HL-60 (cell line): ENCODE data around the gene CLPTM1.
"Not testable (repeated sequence)": the region's sequence is repeated elsewhere in the genome, so short reads cannot be mapped to it uniquely, and the experiment has no call there.

Experiments used
- DNase-seq, 2 experiments: peaks; one replicate each; pipeline ENCODE4 v3.0.0-alpha.2; 2010 to 2020; ENCODE audit warnings: low read depth in 1 of 2, low spot score in 1 of 2
- H3K27ac ChIP-seq: fragments of 250-450 bp; sonication (Bioruptor Pico); replicated peaks from 2 replicates; pipeline ENCODE4 v1.5.1; 2020; ENCODE audit warnings: mild to moderate bottlenecking, moderate library complexity
- H3K27me3 ChIP-seq: fragments of 250-450 bp; sonication (Bioruptor Pico); 2 replicates; pipeline ENCODE4 v1.5.1; 2021; ENCODE audit warnings: mild to moderate bottlenecking, moderate library complexity; ENCODE audit not compliant: insufficient read depth, poor library complexity, severe bottlenecking
- H3K4me3 ChIP-seq: replicated peaks from 2 replicates; pipeline ENCODE4 v1.5.1; 2011; ENCODE audit warnings: mild to moderate bottlenecking, control low read depth, low read length; ENCODE audit not compliant: insufficient read depth
- GABPA ChIP-seq: IDR thresholded peaks from 2 replicates; pipeline ENCODE4 v1.6.1; 2012; ENCODE audit warnings: low read depth
- POLR2AphosphoS5 ChIP-seq: IDR thresholded peaks from 2 replicates; pipeline ENCODE4 v1.6.1; 2012; ENCODE audit warnings: low read depth
- SPI1 ChIP-seq: IDR thresholded peaks from 2 replicates; pipeline ENCODE4 v1.6.1; 2012; ENCODE audit warnings: low read depth, mild to moderate bottlenecking, borderline replicate concordance
- TF ChIP-seq, protein P1 (sequence below): IDR thresholded peaks from one replicate; pipeline ENCODE4 v1.5.1; 2011; ENCODE audit warnings: low read length, control low read depth, inconsistent platforms; ENCODE audit not compliant: insufficient read depth
- TF ChIP-seq, protein P2 (sequence below): IDR thresholded peaks from 2 replicates; pipeline ENCODE4 v1.6.1; 2012; ENCODE audit warnings: low read depth; ENCODE audit not compliant: insufficient replicate concordance

CLPTM1 gene

DNA sequence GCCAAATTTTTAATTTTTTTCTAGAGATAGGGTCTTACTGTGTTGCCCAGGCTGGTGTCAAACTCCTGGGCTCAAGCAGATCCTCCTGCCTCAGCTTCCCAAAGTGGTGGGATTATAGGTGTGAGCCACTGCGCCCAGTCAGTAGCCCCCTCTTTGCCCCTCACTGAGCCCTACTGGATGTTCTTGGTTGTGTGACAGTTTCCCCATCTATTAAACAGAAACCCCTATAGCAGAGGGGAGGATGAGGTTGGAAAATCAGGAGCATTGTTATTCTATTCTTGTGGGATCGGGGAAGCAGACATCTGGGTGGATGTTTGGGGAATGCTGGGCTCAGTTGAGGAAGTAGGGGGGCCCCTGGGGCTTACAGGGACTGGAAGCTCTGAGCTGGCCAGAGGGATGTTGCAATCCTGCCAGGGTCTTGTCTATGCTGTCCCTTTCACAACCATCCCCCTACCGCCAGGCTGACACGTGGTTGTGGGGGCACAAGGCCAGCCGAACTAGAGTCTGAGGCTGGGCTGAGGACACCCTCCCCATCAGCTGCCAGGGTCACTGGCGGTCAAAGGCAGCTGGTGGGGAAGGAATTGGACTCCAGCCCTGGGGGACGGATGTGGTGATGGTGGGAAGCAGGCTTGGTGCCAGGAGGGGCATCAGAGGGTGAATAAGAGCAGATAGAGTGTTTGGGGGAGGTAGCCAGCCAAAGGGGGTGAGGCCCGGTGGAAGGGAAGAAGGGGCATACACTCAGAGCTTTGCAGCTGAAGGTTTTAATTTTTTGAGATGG, 29.9 kb upstream of the CLPTM1 start:
- 0 out of 2 replicates have a peak, but pooled peaks have one; percentile 29 for TF ChIP-seq POLR2AphosphoS5
- TF ChIP-seq, protein P1, sequence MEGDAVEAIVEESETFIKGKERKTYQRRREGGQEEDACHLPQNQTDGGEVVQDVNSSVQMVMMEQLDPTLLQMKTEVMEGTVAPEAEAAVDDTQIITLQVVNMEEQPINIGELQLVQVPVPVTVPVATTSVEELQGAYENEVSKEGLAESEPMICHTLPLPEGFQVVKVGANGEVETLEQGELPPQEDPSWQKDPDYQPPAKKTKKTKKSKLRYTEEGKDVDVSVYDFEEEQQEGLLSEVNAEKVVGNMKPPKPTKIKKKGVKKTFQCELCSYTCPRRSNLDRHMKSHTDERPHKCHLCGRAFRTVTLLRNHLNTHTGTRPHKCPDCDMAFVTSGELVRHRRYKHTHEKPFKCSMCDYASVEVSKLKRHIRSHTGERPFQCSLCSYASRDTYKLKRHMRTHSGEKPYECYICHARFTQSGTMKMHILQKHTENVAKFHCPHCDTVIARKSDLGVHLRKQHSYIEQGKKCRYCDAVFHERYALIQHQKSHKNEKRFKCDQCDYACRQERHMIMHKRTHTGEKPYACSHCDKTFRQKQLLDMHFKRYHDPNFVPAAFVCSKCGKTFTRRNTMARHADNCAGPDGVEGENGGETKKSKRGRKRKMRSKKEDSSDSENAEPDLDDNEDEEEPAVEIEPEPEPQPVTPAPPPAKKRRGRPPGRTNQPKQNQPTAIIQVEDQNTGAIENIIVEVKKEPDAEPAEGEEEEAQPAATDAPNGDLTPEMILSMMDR: no peak
- Histone ChIP-seq H3K4me3 (no peak overlapping the region), H3K27me3 (no peaks in the 10 kb centered on the region), H3K27ac (no peak overlapping the region; the same call in 1 of the 2 replicates)
- DNase-seq: peak; percentile 64 to 92

DNA sequence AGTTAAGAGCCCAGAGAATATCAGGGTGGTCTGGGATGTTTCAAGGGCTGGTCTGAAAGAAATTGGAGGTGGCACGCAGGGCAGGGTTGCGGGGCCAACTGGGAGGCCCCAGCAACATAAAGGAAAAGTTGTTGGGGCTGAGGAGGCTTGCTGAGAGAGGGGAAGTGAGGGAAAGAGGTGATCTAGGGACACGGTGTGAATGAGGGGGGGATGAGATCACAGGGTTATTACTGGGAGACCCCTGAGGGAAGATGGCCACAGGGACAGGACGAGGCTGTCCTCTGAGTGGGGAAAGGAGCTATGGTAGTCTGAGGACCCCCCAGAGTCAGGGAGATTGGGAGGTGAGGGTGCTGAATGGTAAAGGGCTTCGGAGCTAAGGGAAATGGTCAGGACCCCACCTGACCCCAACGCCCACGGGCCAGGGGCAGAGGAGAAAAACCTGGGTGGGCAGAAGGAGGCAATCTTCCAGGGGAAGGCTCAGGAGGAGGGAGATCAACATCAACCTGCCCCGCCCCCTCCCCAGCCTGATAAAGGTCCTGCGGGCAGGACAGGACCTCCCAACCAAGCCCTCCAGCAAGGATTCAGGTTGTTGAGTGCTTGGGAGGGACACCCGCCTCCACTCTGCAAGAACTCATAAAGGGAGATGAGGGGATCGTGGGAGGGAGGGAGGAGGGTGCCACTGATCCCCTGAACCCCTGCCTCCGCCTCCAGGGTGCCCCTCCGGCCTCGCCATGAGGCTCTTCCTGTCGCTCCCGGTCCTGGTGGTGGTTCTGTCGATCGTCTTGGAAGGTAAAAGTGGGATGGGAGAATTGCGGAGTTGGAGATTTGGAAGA, 28.7 kb upstream of the CLPTM1 start:
- H3K4me3 ChIP-seq, H3K27ac ChIP-seq, H3K27me3 ChIP-seq, DNase-seq: not testable (repeated sequence)

DNA sequence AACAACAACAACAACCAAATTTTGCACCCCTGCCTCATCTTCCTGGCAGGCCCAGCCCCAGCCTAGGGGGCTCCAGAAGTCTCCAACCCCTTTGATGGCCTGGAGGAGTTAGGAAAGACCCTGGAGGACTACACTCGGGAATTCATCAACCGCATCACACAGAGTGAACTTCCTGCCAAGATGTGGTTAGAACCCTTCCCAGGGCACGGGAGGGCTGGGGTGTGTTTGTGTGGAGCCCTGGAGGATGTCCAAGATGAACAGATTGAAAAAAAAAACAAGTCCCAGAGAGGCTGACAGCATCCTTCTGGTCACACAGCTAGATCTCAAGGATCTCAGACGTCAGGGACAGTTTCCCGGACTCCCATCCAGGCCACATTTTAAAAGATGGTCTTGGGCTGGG, 27.4 kb upstream of the CLPTM1 start:
- Histone ChIP-seq H3K27me3 (no peaks in the 10 kb centered on the region), H3K27ac (no peak overlapping the region), H3K4me3 (no peak overlapping the region)
- no peak for TF ChIP-seq POLR2AphosphoS5
- TF ChIP-seq GABPA: no peak
- TF ChIP-seq, protein P1: no peak
- TF ChIP-seq SPI1: no peak
- TF ChIP-seq, protein P2, sequence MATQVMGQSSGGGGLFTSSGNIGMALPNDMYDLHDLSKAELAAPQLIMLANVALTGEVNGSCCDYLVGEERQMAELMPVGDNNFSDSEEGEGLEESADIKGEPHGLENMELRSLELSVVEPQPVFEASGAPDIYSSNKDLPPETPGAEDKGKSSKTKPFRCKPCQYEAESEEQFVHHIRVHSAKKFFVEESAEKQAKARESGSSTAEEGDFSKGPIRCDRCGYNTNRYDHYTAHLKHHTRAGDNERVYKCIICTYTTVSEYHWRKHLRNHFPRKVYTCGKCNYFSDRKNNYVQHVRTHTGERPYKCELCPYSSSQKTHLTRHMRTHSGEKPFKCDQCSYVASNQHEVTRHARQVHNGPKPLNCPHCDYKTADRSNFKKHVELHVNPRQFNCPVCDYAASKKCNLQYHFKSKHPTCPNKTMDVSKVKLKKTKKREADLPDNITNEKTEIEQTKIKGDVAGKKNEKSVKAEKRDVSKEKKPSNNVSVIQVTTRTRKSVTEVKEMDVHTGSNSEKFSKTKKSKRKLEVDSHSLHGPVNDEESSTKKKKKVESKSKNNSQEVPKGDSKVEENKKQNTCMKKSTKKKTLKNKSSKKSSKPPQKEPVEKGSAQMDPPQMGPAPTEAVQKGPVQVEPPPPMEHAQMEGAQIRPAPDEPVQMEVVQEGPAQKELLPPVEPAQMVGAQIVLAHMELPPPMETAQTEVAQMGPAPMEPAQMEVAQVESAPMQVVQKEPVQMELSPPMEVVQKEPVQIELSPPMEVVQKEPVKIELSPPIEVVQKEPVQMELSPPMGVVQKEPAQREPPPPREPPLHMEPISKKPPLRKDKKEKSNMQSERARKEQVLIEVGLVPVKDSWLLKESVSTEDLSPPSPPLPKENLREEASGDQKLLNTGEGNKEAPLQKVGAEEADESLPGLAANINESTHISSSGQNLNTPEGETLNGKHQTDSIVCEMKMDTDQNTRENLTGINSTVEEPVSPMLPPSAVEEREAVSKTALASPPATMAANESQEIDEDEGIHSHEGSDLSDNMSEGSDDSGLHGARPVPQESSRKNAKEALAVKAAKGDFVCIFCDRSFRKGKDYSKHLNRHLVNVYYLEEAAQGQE: no peak
- no peak for DNase-seq

DNA sequence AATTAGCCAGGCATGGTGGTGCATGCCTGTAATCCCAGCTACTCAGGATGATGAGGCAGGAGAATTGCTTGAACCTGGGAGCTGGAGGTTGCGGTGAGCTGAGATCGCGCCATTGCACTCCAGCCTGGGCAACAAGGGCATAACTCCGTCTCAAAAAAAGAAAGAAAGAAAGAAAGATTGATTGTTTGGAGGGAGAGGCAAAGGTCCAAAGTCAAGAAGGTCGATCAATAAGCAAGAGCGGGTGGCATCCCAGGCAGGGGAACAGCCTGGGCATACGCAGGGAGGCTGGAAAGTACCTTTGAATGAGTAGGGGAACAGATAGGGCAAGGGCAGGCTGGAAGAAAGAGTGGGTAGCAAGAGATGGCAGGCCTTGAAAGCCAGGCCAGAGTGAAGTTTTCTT, 25.1 kb upstream of the CLPTM1 start:
- Histone ChIP-seq H3K27ac (no peak overlapping the region), H3K27me3 (no peaks in the 10 kb centered on the region), H3K4me3 (no peak overlapping the region)
- TF ChIP-seq POLR2AphosphoS5 (no peak), SPI1 (no peak)
- TF ChIP-seq, protein P2: no peak
- TF ChIP-seq, protein P1: no peak
- no peak for DNase-seq
